Measurements from ENCODE around the gene VPS37B.

GRCh38 chr12:122862110-122862634, 33.8 kb downstream of the VPS37B start:
- TF ChIP-seq CTCF (conservative IDR thresholded peaks at IDR 0.05 in 1 of 2, IDR thresholded peaks at IDR 0.05 in 1 of 2; ENCODE audit: extremely low read depth in 1 of 2, insufficient read depth in 1 of 2, low read depth in 1 of 2, low read length in 2 of 2) (no peak), EZH2 (IDR thresholded peaks at IDR 0.05; ENCODE audit: borderline replicate concordance, low read length) (no peak)

Measured in mammary epithelial cell (primary cell).